Stimulated activated CD8-positive, alpha-beta memory T cell treated with anti-CD3 and anti-CD28 coated beads, Interleukin-7, amount 100 ng/mL, for 1 hour (primary cell): Measurements from ENCODE around the gene SH3BP5.

Experiments
- DNase-seq, 2 donors: peaks; one replicate each; pipeline ENCODE4 v3.0.0-alpha.2; 2020; ENCODE audit warnings: low read depth in 2 of 2

Gene SH3BP5

GRCh38 chr3:15347063-15347736 lies 14.8 kb upstream of the SH3BP5 start:
- no peak for DNase-seq

GRCh38 chr3:15346516-15346915 lies 14.1 kb upstream of the SH3BP5 start:
- no peak for DNase-seq

DNA sequence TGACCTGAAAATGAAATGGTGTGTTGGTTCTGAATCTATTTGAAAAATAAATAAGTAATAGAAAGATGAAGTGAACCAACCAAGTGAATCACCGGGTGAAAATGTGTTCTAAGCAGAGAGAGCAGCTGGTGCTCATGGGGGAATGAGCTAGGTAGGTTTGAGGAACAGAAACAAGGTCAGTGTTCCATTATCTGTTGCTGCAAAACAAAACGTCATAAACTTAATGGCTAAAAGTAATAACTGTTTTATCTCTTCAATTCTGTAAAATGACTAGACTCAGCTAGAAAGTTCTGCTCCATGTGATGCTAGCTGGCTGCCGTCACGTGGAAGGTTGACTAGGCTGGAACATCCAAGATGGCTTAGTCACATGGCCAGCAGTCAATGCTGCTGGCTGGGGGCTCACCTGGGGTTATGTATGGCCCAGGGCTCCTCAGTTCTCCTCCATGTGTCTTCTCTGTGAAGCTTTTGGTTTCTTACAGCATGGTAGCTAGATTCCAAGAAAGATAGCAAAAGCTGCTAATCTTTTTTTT lies 13.3 kb upstream of the SH3BP5 start:
- no peak for DNase-seq

DNA sequence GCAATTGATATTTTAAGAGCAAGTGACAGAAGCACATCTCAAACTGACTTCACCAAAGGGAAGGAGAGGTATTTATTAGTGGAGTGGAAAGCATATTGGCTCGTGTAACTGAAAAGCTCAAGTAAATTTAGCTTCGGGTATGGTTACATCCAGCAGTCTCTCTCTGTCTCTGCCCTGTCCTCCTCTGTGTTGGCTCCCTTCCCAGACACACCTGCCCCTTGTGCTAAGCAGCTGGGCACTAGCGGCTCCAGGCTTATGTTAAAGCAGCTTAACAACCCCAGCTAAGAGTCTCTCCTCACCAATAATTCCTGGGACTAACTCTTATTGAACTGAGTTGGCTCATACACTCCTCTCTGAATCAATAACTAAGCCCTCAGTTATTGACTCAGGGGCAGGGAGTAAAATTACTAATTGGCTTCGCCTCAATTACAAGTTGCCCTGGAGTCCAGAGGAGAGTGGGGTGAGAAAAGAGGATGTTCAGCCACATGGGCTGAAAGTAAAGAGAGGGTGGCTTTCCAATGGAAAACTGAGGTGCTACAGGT lies 12.8 kb upstream of the SH3BP5 start:
- no peak for DNase-seq

GRCh38 chr3:15342945-15343344 lies 10.6 kb upstream of the SH3BP5 start:
- DNase-seq: no peak

GRCh38 chr3:15342246-15342645 lies 9.9 kb upstream of the SH3BP5 start:
- DNase-seq: no peak

- no peak for DNase-seq
Observed at GRCh38 chr3:15341030-15341726, 8.8 kb upstream of the SH3BP5 start.

DNA sequence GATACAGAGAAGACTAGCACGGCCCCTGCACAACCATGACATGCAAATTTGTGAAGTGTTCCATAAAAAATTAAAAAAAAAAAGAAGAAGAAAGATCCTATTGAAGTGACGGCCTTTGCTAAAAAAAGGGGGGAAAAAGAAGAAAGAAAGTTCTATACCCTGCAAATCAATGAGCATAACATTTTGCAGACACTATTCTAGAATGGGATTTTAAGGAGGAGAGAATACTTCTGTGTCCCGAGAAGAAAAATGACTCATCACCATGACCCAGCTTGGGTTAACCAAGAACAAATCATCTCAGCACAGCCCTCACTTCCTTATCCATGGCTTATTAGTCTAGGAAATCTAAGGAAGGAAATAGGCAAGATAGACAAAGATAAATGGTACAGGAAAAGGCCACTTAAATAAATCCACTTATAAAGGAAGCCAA lies 7.4 kb upstream of the SH3BP5 start:
- DNase-seq: no peak

DNA sequence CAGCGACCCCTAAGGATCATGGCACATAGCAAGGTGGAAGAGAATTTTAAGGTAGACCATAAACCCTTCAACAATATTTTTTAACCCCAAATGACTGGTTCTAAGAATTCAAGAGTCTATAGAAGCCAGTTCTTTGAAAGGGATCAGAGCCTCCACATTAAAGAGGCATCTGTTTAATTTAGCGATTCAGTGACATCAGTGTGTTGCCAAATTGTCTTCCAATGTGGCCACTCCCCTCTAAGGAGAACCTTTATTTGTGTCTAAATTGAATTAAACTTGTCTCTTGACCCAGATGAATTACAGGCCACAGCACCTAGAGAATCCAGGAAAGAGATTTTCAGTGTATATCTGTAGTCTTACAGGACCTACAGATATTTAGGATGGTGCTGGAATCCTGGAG lies 6.6 kb upstream of the SH3BP5 start:
- no peak for DNase-seq

DNA sequence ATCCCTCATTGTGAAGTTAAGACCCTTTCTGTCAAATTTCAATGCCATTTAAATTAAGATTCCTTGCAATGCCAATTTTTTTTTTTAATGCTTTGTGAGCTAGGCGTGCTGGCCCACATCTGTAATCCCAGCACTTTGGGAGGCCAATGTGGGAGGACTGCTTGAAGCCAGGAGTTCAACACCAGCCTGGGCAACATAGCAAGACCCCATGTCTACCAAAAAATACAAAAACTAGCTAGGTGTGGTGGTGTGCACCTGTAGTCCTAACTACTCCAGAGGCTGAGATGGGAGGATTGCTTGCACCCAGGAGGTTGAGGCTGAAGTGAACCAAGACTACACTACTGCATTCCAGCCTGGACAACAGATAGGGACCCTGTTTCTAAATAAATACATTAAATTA lies 5.6 kb upstream of the SH3BP5 start:
- DNase-seq: no peak

DNA sequence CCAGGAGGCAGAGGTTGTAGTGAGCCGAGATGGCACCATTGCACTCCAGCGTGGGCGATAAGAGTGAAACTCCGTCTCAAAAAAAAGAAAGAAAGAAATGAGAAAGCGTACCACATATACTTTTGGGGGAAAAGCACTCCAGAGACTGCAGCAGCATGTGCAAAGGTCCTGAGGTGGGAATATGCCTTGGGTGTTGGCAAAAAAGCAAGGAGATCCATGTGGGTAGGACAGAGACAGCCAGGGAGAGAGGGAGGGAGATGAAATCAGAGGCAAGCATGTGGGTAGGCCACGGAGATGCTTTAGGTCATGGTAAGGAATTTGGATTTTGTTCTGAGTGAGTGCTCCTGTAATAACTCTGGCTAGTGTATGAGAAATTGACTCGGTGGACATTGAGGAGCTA lies 3.7 kb upstream of the SH3BP5 start:
- no peak for DNase-seq

GRCh38 chr3:15333956-15334263 lies 1.5 kb upstream of the SH3BP5 start:
- no peak for DNase-seq

DNA sequence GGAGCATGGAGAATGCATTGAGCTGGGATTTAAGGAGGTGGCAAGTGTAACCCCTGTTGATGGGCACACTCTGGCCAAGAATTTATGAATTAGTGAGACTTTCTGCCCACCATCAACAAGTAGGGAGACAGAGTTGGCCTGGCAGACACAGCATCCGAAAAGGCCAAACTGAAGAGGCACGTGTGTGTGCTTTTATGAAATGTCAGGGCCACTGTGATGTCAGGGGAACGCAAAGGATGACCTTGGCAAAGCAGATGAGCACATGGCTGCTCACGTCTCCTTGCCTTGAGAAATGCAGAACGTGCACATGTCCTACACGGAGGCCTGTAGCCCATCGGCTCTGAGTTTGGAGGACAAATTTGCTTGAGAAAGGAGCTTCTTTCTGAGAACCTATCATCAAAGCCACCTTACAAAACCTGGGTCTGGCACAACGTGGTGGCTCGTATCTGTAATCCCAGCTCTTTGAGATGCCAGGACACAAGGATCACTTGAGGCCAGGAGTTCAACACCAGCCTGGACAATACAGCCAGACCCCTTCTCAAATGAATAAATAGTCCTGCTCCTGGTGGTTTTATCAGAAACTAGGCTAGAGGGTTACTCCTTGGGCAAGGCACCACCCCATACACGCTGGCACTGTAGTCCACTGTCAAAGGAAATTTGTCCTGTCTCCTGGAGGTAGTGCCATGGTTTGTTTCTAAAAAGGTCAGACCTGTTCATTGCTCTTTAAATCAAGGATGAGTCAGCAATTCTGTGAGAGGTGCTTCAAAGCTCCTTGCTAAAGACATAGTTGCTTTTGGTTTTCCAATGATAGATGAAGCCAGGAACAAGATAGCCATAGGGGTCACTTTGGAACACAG lies 941 bp upstream of the SH3BP5 start:
- no peak for DNase-seq

GRCh38 chr3:15331606-15332404 lies 581 bp downstream of the SH3BP5 start:
- no peak for DNase-seq

- no peak for DNase-seq
Observed at GRCh38 chr3:15331072-15331605, 1.2 kb downstream of the SH3BP5 start.

- DNase-seq: no peak
Observed at GRCh38 chr3:15330031-15330596, 2.3 kb downstream of the SH3BP5 start.

- DNase-seq: no peak
Observed at GRCh38 chr3:15329046-15330005, 3.1 kb downstream of the SH3BP5 start.

- no peak for DNase-seq
Observed at GRCh38 chr3:15327941-15328340, 4.4 kb downstream of the SH3BP5 start.

DNA sequence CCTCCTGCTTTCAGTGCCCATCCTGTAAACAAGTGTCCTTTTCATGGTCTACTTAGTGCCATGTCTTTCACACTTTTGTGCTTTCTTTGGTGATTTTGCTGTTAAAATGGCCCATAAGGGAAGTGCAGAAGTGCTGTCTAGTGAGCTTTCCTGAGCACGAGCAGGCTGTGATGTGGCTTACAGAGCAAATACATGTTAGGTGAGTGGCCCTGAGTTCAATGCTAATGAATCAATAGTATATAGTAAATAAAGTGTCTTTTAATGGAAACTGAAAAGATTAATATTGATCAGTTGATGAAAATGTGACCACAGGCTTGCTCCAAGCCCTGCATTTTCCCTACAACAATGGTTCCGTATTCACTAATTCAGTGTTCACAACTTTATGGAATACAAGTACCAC lies 5.7 kb downstream of the SH3BP5 start:
- DNase-seq: no peak

DNA sequence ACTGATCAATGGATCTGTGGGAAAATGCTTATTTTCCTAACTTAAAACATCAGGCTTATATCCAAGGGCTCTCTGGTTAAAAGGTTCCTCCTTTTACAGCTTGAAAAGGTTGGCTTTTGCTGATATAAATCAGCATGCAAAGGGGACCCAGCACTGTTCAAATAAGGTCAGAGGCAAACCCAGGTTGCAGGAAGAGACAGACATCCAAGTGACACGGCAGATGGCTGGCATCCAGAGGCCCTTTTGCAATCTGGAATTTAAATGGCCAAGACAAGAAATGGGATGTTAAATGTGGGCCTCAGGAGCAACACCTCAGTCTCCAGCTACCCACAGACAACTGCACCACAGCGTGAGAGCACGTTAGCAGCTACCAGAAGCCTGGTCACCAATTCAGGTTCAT lies 6.3 kb downstream of the SH3BP5 start:
- DNase-seq: no peak
